SKM-1 (cell line): ENCODE results near the gene PDYN.
"Not testable (repeated sequence)": the region's sequence is repeated elsewhere in the genome, so short reads cannot be mapped to it uniquely, and the experiment has no call there.

ENCODE experiments used
- DNase-seq: peaks from one replicate; lab custom pipeline; 2025; ENCODE audit not compliant: unreplicated experiment; lab: John Stamatoyannopoulos, UW

PDYN gene

DNA sequence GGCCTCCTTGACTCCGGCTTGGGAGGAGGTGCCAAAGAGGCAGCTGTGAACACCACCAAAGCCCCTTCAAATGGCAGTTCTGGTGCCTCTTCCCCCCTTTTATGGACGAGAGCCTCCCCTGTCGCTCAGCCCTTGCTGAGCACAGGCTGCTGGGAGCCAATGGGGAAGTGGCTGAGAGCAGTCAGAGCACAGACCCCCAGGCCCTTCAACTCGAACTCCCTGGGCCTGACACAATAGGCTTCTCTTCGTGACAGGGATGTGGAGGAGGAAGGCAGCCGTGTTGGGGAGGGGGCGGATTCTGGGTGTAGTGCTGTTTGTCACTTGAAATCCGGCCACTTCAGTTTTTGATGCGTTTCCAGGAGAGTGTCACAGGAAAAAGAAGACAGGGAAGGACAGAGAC lies at the start of gene PDYN:
PDYN (minus strand) TSS at position 73 of the 400 bp plus-strand sequence. CDS start 10,974 bp downstream, outside the sequence.
- DNase-seq, result no peak

DNA sequence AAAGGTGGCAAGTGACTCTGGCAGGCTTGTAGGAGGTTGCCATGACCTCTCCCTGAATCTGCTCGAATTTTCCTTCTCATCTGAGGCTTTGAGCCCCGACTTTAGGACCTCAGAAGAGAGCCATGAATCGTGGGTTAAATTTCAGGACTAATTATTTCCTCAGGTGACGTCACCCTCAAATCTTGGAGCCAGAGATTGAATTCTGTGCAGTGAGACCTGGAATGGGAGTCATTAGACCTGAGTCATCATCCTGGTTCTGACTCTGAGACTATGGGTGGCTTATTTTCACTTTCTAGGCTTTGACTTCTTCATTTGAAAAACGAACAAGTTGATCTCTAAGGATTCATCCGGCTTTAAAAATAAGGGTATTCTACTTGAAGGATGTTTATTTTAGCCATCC lies 48.5 kb upstream of the PDYN start:
- DNase-seq, result no peak

DNA sequence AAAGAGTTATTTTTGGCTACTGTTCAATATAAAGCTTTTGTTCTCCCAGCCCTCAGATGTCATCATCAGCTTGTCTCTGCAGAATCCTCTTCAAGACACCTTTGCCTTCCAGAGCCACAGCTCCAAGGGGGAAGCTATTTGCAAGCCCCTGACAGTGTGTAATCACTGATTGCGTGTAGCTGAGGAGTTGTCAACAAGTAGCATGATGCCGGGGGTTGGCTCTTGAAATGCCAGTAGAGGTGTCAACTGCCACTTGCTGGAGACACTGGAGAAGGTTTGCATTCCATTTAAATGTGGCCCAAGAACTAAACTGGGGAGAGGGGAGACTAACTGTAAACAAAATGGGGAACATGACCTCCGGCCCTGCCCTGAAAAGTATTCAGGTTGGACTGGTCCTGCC lies 44.3 kb upstream of the PDYN start:
- DNase-seq, result no peak

DNA sequence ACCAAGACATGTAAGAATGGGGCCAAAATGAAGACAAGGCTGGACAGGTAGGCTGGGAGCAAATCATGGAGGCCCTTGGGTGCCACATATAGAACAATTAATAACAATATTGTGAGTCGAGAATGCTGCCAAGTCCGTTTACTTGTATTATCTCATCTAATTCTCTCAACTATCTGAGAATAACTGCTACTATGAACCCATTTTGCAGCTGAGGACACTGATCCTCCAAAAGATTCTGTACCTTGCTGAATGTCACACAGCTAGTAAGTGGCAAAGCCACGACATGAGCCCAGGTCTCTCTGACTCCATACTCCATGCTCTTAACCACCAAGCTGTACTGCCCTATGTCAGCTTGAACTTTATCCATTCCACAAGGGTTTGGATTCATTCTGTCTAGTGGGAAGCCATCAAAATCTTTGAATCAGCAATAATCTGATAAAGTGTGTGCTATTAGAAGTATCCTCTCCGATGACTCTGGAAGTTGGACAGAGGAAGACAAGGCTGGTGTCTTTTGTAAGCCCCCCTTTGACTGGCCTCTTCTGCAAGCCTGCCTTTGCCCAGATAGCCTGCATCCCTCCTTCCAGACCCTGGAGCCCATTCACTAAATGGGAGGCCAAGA lies 43.5 kb upstream of the PDYN start:
- no peak for DNase-seq

DNA sequence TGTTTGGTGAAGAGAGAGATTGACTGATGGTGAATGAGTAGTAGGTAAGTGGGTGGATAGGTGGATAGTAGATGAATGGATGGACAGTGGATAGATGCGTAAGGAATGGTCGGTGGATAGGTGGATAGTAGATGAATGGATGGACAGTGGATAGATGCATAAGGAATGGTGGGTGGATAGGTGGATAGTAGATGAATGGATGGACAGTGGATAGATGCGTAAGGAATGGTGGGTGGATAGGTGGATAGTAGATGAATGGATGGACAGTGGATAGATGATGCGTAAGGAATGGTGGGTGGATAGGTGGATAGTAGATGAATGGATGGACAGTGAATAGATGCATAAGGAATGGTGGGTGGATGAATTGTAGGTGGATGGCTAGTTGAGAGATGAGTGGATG lies 42.5 kb upstream of the PDYN start:
- DNase-seq, result not testable (repeated sequence)

DNA sequence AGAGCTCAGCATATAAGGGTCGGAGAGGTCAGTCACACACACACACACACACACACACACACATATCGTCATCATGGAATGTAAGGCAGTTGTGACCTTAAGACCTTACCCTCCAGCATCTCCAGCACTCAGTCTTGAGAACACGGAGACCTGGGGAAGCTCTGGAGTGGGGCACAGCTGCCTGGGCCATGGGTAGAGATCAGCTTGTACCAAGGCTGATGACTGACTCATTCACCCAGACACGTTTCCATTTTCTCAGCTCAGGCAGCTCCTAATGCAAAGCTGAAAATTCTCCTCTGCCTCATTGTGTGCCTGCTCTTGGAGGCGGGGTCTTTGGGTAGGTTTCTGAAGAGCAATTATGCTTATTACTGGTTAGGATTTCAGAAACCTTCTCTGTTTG lies 38.3 kb upstream of the PDYN start:
- no peak for DNase-seq

GRCh38 chr20:2026514-2026913 lies 32.7 kb upstream of the PDYN start:
- no peak for DNase-seq

DNA sequence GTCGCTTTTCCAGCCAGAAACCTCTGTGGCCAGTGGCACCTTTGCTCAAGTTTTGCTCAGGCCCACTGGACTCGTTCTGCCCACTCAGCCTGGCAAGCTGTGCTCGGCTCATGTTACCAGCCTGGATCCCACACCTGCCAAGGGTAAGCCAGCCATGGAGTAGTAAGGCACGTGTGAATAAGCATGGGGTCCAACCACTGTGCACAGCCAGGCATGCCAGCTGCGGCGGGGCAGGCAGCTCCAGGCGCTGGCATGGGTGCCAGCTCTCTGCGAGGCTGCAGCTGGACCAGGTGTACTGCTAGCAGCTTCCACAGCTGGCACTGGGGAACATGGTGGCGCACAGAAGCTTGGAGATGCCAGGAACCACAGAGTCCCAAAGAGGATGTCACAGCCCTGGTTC lies 32.1 kb upstream of the PDYN start:
- DNase-seq, result no peak

DNA sequence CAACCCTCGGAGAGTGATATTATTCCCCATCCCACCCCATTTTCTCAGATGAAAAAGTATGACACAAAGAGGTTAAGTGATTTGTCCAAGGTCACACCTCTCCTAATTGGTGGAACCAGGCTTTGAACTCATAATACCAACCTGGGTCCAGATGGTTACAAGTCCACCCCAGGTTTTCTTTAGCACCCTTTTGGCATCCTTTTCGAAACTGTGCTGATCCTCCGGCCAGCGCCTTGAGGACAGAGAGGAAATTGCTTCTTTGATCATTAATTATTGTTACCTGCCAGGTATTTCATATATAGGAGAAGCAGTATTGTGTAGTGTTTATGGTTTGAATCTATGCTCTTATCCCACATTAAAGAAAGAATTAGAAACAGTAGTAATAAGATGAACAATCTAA lies 29.3 kb upstream of the PDYN start:
- no peak for DNase-seq

DNA sequence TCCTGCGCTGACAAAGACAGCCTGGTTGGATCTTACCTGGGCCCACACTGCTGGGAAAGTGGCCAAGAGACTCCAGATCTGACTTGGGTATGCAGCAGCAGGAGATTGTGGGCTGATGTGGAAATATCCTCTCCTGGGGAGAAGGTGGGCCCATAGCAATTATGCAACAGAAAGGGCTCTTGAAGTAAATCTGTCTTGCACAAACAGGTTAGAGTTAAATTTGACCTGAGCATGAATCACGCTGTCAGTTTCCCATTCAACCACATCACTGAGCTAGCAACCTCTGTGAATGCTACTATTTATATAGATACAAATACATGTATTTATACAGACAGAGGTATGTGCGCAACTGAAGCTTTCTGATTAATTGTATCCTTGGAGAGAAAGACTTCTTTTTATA lies 28.3 kb upstream of the PDYN start:
- DNase-seq, result no peak

DNA sequence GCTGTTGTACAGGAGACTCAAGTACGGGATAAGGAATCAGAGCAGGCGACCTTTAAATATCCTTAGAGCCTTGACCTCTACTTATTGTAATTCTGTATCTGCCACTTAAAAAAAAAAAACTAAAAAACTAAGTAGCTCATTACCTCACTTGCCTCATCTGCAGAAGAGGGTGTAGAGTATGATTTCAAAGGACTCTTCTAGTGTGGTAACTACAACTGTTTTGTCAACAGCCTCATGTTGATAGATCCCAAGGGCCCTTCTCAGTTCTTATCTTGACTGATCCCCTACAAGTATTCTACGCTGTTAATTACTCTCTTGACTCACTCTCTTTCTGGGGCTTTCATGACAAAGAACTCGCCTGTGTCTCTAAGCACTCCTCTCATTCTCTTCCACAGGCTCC lies 16.7 kb upstream of the PDYN start:
- DNase-seq, result no peak

DNA sequence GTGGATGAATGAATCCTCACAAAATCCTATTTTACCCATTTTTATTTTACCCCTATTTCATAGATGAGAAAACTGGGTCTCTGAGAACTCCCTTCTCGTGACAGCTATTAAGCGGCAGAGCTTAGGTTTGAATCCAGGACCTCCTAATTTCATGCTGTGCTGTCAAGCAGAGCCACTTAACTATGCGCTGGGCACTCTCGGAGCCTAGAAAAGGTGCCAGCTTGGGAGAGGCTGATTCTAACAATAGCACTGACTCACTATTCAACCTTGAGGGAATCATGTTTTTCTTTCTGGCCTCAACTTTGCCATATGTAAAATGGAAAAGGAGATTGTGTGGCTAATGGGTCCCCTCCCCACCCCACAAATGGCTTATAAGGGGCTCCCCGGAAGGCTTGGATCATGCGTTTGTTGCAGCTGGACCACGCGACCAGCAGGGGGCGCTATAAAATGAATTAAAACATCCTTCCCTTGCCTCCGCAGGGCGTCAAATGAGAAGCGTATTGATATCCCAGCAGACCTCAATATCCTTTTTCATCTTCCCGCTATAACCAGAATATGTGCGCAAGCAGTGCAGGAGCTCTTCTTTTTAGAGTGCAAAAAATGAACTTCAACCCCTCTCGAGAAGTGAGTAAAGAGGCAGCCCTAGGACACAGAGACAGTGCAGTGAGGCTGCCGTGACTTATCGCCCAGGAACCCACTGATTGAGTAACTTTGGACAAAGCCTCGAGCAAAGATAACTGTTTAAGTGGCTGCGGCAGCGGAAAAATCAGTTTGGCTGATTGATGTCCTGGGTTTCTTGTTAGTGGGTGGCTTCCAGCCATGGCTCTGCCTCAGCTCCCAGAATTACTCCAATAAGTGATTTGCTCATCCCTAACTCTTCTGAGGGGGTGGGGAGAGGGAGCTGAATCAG lies 12.8 kb upstream of the PDYN start:
- no peak for DNase-seq

GRCh38 chr20:2005831-2006426 lies 12.1 kb upstream of the PDYN start:
- DNase-seq, result no peak

- no peak for DNase-seq
Measured at GRCh38 chr20:2005359-2005758, 11.5 kb upstream of the PDYN start.

GRCh38 chr20:2004171-2004570 lies 10.3 kb upstream of the PDYN start:
- DNase-seq, result no peak

- DNase-seq, result no peak
Measured at GRCh38 chr20:2002365-2002764, 8.5 kb upstream of the PDYN start.

DNA sequence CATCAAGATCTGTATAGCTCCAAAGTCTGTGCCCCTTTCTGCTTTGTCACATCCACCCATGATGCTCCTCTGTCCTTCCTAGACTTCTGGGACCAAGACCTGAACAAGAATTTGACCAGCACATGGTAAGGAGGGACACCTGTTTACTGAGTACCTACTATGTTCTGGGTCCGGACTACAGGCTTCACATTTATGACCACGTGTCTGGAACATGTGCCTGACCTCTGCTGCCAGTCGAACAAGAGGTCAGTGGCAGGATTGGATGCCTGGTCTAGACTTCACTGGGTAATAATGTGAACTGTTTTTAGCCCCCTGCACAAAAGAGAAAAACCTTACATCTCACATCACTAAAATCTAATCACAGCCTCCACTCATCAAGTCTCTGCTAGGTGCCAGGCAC lies 7.3 kb upstream of the PDYN start:
- no peak for DNase-seq

GRCh38 chr20:2000285-2000684 lies 6.4 kb upstream of the PDYN start:
- DNase-seq, result no peak

DNA sequence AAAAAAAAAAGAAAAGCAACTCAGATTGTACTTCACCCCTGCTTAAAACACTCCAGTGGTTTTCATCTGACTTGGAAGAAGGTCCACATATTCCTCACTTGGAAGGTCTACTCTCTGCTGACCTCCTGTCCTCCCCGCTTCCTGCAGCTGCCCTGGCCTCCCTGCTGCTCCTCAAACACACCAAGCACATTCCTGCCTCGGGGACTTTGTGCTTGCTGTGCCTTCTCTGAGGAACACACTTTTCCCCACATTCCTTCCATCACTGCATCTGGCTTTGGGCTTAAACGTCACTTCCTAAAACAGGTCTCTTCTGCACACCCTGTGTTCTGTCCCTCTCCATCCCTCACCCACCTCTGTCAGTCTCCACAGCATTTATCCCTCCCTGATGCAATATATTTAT lies 4.9 kb upstream of the PDYN start:
- no peak for DNase-seq

- DNase-seq, result no peak
Measured at GRCh38 chr20:1998193-1998520, 4.3 kb upstream of the PDYN start.

DNA sequence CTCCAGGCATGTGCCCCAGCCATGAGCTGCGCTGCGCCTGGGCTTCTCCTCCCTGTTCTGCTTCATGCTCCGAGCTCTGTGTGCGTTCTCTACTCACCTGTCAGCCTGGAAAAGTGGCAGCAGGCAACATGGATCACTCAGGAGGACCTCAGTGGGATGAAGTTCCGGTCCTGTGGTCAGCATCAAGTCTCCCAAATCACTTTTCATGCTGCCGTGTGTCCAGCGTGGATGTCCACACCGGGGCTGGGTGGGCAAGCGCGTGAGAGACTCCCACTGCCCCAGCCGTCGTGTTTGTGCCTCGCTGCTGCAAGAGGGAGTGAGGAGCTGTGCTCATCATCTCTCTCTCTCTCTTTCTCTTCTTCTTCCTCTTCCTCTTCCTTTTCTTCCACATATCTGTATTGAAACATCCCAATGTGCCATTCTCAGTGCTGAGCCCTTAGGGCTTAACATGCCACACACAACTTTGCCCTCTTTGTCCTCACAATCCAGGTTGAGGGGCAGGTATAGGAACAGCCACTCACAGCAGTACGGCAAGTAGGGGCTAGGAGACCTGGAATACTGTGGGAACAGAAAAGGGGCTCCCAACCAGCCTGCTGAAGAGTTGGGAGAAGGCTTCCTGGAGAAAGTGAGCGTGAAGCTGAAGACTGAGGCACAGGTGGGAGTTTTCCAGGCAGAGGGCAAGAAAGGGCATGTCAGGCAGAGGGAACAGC lies 3.8 kb upstream of the PDYN start:
- DNase-seq, result no peak
